PC-9 (cell line): ENCODE data around the gene XPO6.

Experiments
- EZH2 ChIP-seq: fragments of 200-600 bp; sonication (generic); IDR thresholded peaks from 2 replicates; pipeline ENCODE4 v1.8.0; 2017; ENCODE audit warnings: antibody characterized with exemption, low read depth
- TF ChIP-seq, protein P1 (sequence below): fragments of 200-600 bp; sonication (generic); conservative IDR thresholded peaks from 2 replicates; pipeline ENCODE4 v1.6.1; 2017; ENCODE audit warnings: mixed run types, antibody characterized with exemption, mild to moderate bottlenecking, moderate library complexity

- no peak for TF ChIP-seq EZH2
- TF ChIP-seq, protein P1, sequence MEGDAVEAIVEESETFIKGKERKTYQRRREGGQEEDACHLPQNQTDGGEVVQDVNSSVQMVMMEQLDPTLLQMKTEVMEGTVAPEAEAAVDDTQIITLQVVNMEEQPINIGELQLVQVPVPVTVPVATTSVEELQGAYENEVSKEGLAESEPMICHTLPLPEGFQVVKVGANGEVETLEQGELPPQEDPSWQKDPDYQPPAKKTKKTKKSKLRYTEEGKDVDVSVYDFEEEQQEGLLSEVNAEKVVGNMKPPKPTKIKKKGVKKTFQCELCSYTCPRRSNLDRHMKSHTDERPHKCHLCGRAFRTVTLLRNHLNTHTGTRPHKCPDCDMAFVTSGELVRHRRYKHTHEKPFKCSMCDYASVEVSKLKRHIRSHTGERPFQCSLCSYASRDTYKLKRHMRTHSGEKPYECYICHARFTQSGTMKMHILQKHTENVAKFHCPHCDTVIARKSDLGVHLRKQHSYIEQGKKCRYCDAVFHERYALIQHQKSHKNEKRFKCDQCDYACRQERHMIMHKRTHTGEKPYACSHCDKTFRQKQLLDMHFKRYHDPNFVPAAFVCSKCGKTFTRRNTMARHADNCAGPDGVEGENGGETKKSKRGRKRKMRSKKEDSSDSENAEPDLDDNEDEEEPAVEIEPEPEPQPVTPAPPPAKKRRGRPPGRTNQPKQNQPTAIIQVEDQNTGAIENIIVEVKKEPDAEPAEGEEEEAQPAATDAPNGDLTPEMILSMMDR = no peak
Observed at GRCh38 chr16:28063591-28064061, 148.1 kb downstream of the XPO6 start, which contains the start of gene GSG1L.
